A673 (cell line): ENCODE measurements around the gene ZNF439.

Source experiments
- CTCF ChIP-seq: fragments of 300-800, 200-600 bp; sonication (generic); conservative IDR thresholded peaks from 2 replicates; pipeline ENCODE4 v1.5.1; 2017; ENCODE audit warnings: low read depth, mild to moderate bottlenecking, antibody characterized with exemption, low read length, moderate library complexity, mixed read lengths
- EZH2 ChIP-seq: fragments of 200-600 bp; sonication (generic); IDR thresholded peaks from 2 replicates; pipeline ENCODE4 v1.6.1; 2017; ENCODE audit warnings: borderline replicate concordance, low read depth, mild to moderate bottlenecking, mixed read lengths, antibody characterized with exemption, low read length; ENCODE audit not compliant: poor library complexity, severe bottlenecking

- TF ChIP-seq CTCF (no peak), EZH2 (no peak)
Observed at GRCh38 chr19:11902228-11902627, 53.7 kb downstream of the ZNF439 start.
